Measurements from ENCODE around the gene TMTC1.

Gene TMTC1

DNA sequence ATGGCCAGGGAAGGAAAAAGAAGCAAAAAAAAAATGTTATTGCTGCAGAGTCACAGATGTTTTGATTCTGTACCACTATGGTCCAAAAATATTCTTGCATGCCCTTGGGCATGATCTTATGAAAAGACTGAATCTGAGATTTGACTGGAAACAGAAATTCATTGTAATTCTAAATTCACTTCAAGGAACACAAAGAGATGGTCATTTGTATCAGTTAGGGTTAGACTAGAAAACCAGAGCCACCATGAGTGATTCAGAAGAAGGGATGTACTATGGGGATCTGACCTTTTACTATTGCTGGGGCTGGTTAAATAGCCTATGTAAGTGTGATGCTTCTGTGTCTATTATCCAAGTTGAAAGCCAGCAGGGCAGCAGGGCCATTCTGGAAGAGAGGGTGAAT is 5.2 kb downstream of the TMTC1 start:
- DNase-seq = no peak

DNA sequence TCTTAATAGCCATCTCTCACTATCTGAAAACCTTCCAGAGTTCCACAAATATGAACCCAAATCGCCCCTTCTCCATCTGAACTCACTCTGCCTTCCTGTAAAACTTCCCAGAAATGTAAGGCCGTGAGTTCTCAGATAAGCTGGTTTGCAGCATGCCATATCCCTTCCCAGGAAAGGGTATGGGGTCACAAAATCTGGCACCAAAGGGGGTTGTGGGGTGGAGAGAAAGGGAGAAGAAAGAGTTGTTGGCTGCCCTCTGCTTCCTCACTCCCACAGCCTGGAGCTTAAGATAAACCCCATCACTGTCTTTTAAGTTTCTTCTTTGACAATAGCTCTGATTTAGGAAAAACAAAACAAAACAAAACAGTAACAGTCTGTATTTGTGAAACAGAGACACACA is 10.7 kb downstream of the TMTC1 start:
- DNase-seq = no peak

DNA sequence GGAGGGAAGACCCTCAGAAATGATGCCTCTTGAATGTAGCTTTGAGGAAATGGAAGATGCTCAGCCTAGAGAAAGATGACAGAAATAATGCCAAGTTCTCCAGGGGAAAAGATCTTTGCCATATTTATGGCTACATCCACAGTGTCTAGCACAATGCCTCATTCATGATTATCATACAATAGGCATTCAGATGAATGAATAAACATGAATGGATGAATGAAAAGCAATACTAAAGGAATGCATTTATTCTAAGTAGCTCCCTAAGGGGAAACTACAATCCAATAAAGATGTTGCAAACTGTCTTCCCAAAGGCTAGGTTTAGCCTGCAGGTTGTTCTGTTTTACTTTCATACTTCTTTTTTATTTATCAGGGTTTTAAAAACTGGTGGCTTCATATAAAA is 12.0 kb downstream of the TMTC1 start:
- DNase-seq = no peak

DNA sequence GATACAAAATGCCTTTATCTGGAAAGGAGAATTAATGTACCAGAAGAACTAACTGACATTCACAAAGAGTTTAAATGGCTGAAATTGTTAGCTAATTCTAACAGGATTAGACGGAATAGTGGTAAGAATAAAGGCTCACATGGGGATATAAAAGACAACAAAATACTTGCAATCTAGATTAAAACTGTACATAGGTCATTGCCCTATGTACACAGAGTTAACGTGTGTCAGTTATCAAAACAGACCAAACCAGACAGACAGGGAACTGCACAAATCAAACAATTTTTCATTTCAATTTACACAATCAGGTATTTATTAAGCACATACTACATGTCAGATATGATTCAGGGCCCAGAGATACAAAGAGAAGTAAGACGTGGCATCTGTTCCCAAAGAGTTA is 12.6 kb downstream of the TMTC1 start:
- no peak for DNase-seq

DNA sequence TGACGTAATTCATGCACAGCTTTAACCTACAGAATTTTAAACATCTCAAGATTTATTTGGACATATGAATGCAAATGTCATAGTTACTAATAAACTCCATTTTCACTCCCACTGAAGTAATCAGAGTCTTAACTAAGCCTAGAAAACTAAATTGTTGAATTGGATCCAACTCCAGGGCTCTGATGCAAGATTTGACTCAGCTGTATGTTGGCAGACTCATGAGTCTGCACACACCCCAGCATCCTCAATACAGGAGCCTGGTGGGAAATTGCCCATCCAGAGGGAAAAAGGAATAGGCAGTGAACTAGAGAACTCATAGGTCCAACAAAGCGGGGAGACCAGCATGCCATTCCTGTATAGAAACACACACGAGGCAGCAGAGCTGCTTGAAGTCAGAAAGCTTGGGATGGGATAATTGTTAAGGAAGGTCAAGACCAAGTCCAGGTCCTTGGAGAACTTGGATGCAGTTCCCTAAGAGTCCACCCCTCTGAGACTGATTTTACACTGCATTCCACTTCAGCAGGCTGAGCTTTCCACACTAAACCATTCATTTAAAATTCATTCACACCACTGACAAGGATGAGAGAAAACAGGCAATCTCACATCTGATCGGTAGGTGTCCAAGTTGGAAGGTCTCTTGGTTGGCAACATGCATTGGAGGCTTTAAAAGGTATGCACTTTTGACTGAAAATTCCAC is 14.4 kb downstream of the TMTC1 start:
- no peak for DNase-seq

DNA sequence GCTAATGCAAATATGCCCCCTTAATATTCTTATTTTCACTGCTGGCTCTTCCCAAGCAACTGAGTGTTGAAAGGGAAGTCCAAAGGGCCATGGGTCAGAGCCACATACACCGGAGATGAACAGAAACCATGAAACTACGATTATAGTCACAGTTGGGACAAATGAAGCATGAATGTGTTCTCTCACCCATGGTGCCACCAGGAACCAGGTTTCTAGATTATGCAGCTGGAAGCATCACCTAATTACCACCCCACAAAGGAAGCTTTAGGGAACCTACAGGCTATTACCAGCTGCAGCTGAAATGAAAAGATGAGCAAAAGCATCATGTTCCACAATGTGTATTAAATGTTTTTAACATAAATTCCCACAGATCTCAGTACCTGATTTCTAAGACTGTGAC is 15.4 kb downstream of the TMTC1 start:
- DNase-seq = no peak

DNA sequence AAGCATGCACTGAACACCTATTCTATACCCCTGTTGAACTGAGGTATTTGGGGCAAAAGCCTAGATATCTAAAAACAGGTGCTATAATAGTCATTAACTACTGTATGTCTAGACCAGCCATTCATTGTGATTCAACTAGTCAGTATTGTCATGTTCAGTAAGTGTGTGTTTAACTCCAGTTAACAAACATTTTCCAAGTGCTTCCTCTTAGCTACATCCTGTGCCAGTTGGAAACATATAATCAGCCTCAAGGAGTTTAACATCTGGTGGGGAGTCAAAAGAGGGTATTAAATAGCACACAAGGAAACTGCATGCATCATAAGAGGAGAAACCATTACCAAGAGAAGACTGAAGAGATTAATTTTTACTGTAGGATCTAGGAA is 20.4 kb downstream of the TMTC1 start:
- DNase-seq = no peak

DNA sequence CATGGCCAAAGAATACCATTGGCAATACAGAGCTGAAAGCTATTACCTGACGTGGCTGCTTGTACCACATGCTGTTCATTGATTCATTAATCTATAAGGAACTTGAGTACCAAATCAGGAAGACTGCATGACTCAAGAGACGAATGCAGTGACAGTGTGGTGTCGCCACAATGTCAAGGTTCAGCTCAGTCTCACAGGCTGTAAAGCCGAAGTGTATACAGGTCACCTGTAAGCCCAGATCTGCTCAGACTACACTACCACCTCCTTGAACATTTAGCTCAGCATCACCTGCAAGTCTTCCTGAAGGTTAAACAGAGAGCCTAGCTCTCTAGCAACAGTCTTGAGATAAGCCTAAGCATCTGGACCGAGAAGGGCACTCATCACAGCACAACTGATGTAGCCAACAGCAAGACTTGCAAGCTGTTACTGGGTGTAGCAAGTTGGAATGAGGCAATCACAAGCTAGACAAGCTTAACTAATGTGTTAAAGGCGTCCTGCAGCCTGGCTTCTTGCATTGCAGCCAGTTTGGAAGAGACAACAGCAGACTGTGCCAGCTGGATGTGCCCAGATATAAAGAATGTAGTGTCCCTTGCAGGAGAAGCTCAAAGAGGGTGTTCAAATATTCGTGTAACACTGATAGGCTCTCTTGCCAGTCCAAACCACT is 21.0 kb downstream of the TMTC1 start:
- no peak for DNase-seq

DNA sequence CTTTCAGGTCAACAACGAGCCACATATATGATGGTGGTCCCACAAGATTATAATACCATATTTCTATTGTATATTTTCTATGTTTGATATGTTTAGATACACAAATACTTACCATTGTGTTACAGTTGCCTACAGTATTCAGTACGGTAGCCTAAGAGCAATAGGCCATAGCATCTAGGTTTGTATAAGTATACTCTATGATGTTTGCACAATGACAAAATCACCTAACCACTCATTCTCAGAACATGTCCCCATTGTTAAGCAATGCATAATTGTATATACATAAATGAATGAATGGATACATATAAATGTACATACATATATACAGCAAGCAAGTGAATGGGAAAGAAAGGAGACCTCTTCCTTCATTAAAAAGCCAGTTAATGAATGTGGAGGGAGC is 23.8 kb downstream of the TMTC1 start:
- no peak for DNase-seq

DNA sequence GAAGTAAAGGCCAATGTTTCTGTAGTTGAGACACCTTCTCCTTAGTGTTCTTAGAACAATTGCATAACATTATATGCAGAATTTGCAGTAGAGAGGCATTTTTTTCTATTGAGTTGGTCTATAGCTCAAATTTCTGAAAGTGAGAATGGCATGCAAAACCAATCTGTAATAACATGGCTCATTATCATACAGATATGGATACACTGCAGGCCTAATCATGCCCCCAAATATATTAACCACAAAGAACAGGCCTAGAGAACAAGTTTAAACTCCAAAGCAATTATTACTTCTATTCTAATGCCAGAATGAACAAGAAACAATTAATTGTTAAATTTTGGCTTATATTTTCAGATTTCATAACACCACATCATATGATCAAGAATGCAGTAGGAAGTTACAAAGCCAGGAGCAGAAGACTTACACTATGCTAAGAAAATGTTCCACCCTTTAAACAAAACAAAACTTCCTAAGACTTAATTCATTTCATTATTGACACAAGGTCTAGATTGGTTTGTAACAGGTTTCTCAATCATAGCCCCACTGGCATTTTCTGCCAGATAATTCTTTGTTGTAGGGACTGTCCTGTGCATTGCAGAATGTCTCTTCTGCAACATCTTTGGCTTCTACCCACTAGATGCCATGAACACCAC is 26.9 kb downstream of the TMTC1 start:
- no peak for DNase-seq

DNA sequence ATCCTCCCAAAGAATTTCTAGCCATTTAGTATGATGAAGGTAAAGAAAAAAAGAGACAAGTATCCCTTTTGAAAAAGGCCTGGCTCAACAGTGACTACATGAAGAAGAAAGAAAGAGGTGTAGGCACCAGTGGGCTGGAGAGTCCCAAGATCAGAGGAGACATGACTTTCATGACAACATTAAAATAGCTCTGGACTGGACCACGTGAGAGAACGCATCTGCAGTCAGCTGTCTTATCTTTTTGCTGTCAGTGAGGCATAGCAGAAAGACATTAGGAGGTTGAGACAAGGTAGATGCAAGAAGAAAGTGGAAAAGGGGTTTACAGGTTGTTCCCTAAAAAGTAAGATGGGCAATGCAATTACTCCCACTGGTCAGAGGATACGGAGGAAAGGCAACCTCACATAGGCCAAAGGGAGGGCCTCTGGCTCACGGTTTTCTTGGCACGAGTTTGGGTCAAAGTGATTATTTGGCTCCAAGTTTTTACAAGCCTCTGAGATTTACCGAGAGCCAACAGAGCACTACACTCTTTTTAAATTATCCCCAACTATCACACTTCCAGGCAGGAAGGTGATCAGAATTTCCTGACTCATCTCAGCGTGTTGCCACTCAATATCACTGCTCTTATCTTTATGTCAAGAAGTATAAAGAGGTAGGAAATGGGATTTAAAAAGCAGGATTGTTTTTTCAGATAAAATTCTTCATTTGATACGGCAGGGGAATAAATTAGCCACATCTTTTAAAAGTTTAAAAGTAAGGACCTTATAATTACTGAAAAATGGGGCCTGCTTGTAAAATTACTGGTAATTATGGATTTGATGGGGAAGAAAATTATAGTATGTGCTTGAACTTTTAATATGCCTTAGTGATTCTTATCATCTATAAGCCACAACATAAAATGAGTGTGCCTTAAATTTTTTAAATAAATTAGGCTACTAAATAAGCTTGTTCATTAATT is 29.2 kb downstream of the TMTC1 start:
- DNase-seq = no peak

DNA sequence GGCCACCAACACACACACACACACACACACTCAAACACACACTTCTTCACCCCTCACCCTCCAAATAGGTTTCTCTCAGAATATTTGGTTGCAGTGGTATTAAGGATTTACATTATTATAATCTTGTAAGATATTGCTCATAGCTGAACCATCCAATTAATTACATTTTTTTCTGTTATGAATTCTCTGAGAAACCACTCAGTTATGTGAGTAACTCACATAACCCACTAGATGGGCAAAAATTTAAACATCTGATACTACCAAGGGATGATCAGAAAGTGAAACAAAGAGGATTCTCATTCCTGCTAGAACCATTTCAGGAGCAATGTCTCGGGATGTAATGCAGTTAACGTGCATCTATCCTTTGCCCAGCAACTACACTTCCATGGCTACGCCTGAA is 31.6 kb downstream of the TMTC1 start:
- no peak for DNase-seq

DNA sequence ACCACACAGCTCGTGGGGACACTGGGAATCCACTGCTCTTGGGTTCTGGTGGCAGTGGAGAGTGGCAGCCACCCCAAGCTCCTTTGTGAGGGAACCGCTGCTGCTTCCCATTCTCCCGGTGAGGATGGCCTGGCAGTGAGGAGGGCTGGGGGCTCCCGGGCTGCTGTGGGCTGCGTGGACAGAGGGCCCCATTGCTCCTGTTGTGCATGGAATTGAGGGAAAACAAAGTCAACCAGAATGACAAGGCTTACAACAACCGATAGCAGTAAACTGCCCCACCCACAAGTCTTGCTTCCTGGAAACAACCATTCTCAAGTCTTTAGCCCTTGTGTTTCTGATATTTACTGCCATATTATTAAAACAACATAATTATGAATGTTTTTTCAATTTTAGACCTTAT is 32.1 kb downstream of the TMTC1 start:
- no peak for DNase-seq

DNA sequence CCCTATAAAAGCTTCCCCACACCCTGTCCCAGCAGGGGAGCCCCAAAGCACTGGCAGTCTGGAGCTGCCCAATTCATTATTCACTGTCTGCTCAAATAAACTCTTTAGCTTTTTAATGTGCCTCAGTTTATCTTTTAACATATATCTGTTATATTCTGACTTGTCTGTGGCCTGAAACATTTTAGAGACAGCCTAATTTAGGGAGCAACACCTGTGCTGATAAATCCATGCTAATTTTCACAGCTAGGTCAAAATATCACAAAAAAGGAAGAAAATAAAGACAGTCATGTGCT is 32.9 kb downstream of the TMTC1 start:
- no peak for DNase-seq

DNA sequence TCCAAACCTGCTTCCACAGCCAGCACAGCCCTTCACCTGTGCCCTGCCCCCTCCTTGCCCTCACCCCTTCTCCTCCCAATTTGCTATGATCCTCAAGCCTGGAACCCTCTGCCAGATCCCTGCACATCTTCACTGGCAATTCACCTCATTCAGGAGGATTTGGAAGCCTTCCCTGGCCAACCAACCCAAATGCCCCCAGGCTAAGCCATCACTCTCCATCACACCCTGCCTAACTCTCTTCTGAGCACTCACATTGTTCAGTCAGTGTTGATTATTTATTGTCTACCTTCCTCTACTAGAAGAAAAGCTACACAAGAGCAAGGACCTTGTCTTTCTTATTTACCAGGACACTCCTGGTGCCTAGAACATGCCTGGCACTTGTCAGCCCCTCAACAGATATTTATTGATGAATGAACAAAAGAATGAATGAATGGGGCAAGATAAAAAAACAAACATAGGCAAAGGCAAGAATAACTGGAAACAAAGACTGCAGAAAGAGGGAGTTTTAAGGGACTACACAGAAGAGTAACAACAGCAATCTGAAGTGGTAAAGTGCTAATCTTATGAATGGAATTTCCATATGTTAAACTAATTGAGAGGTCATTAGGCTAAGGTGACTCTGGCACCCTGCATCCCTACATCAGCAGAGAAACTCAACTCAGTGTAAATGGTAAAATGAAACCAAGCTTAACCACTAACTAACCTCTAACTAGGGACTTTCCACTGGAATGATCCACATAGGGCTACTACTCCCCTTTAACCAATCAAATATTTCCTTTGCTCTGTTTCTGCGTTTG is 33.4 kb downstream of the TMTC1 start:
- DNase-seq = no peak

DNA sequence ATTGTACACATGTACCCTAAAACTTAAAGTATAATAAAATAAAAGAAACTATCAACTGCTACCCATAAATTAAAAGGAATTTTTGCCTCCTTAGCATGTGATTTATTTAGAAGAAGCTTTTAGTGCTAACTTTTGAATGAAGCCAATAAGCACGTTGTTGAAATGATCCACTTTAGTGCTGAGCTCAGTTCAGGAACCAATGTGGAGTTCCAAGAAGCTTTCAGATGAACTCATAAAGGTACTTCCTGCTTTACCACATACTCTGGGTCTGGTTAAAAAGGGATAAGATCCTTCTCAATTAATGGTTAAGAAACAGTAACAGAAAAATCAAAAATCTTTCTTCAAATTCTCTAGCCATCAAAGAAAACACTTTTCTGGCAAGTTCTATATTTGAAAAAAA is 39.4 kb downstream of the TMTC1 start:
- no peak for DNase-seq

DNA sequence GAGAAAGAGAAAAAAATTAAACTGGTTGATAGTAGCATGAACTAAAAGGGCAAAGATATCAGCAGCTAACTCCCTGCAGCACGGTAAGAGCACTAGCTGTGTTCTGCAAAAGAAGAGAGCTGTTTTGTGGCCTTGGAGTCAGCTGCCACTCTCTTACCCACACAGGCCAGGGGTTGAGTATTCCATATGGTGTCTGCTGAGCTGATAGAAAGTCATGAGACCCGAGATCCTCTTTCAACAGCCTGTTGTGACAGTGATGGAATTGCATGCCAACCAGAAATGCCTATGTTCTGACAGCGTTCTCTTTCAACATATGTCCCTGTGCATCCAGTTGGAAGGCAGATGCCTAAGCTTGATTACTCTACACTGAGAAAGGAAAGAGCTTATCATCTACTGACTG is 39.9 kb downstream of the TMTC1 start:
- DNase-seq = no peak

DNA sequence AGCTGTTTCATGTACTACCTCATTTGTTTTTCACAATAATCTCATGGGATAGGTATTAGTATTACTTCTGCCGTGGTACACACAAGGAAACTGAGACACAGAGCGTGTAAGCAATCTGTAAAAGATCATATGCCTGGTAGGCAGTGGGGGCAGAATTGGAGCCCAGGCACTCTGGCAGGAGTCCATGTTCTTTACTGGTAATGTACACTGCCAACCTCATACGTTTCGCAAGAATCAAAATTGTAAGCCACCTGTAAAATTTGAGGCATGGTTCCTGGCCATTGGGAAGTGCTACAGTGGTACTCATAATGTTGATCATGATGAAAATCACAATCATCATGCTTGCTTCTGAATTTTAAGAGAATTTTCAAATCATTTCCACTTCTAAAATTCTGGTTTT is 40.7 kb downstream of the TMTC1 start:
- DNase-seq = no peak

DNA sequence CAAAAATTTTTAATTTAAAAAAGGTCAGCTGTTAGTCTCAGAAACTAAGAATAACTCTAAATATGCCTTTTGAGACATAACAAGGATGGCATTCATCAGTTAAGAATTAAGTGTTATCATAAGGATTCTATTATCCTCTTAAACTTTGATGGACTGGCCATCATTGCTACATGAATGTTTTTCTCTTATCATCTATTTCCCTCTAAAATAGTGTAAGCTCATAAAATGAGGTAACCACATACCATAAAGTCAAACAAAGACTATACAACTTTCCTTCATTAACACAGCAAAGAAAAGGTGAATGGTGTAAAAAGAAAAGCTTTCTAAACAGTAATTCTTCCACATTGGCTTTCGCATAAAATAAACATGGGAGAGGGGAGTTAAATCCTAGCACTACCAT is 41.1 kb downstream of the TMTC1 start:
- no peak for DNase-seq

DNA sequence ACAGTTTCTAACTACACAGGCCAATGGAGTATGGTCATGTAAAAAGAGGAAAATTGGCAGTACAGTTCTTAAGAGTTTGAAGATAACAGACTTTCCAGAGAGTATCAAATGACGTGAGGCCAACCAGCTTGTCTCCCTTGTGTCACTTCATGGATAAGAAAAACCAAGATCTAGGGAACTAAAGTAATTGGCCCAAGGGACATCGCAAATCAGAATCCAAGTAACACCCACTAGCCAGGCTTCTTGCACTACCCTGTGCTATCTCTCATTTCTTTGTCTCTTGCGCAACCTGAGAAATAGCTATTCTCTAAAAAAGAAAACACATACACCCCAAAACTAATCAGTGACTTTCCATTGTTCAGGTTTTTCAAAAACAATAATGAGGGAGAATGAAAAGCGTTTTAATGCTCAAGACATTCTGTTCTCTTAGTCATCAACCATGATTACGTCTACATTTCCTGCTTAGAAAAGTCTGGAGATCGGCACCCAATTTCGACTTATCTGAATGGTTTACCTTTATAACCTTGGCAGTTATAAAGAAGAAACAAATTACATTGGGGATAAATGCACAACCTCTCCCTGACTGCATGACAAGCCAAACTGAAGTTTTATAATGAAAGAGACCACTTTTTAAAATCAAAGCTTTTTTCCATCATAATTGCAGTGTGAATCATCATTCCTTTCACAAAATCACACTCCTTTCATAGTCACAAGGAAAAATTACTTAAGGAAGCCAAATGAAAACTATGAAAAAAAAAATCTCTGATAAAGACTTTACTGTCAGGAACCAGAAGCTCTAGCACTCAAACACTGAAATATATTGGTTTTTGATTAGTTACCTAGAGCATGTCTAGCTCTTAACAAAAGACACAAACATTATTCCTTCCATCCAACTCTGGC is 42.1 kb downstream of the TMTC1 start:
- no peak for DNase-seq

DNA sequence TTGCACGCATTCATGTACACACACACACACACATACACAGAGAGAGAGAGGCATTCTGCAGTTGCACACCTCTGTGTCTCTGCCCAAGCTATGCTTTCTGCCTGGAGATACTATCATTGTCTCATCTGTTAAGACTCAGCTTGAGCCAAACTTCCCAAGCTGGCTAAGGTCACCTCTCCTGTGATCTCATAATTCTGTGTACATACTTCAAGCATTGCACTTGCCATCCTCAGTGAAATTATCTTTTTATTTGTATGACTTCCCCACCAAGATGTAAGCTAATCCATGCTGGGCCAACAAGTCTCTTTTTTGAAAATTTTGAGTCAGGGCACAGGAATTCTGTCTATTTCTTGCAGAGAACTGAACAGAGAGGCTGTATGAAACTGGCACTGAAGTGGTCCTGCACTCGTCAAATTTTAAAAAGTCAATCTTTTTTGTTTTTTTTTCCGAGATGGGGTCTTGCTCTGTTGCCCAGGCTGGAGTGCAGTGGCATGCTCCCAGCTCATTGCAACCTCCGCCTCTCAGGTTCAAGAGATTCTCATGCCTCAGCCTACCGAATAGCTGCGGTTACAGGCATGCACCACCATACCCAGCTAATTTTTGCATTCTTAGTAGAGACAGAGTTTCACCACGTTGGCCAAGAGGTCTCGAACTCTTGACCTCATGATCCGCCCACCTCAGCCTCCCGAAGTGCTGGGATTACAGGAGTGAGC is 44.3 kb downstream of the TMTC1 start:
- no peak for DNase-seq
